SK-N-DZ (cell line): ENCODE measurements around the gene ACOT11.

Experiments used
- DNase-seq: peaks from one replicate; pipeline ENCODE4 v3.0.0-alpha.2; 2015; ENCODE audit warnings: low spot score
- small RNA-seq, 2 experiments: library from RNA; depleted of rRNA; stranded (forward); fragments of <200 nt; gene quantifications; one replicate each; pipeline ENCODE3, GENCODE V24; 2014

The ACOT11 gene

GRCh38 chr1:54645806-54646676, 98.0 kb downstream of the ACOT11 start:
- no peak for DNase-seq

- no peak for DNase-seq
Measured at GRCh38 chr1:54649130-54649898, 101.3 kb downstream of the ACOT11 start.

- DNase-seq = no peak
Measured at GRCh38 chr1:54649921-54650320, 101.9 kb downstream of the ACOT11 start.

- no peak for DNase-seq
Measured at GRCh38 chr1:54650417-54650816, 102.4 kb downstream of the ACOT11 start.

GRCh38 chr1:54651608-54652007, 103.6 kb downstream of the ACOT11 start:
- DNase-seq = no peak

- no peak for DNase-seq
Measured at GRCh38 chr1:54652168-54652567, 104.1 kb downstream of the ACOT11 start.

GRCh38 chr1:54653036-54653435, 105.0 kb downstream of the ACOT11 start:
- no peak for DNase-seq

DNA sequence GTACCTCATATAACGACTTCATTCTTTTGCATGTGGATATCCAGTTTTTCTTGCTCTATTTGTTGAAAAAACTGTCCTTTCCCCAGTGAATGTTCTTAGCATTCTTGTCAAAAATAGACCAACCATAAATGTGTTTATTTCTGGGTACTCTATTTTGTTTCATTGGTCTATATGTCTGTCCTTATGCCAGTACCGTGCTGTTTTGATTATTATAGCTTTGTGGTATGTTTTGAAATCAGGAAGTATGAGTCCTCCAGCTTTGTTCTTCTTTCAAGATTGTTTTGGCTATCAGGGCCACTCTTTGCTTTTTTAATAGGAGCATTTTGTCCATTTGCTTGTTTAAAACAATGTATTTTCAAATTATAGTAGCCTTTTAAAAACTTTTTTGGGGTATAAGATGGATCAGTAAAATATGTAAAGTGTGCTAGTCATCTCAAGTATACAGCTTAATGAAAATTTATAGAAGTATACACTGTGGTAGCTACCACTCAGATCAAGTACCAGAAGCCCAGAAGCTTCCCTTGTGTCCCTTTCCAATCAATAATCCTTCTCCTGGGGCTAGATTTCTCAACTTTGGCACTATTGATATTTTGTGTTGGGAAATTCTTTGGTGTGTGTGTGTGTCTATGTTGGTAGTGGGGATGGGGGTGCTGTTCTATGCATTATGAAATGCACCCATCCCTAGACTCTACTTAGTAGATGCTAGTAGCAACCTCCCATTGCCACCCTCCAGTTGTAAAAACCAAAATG, 110.3 kb downstream of the ACOT11 start:
- DNase-seq = no peak

Small RNA genes within 50 kb of the gene (small RNA-seq; reads per million reads assigned to genes)
- 0 reads per million in 2 experiments for gene AC099796.2
